ENCODE data around the gene NECTIN1.

Gene NECTIN1

GRCh38 chr11:119635776-119636175 is 93.2 kb downstream of the NECTIN1 start:
- no peak for DNase-seq

GRCh38 chr11:119635041-119635740 is 93.8 kb downstream of the NECTIN1 start:
- no peak for DNase-seq

- no peak for DNase-seq
These were observed 94.7 kb downstream of the NECTIN1 start for GRCh38 chr11:119634301-119634700.

- no peak for DNase-seq
These were observed 99.0 kb downstream of the NECTIN1 start for GRCh38 chr11:119629834-119630624.

- DNase-seq: no peak
These were observed 99.9 kb downstream of the NECTIN1 start for GRCh38 chr11:119629085-119629484.

- DNase-seq: no peak
These were observed 101.7 kb downstream of the NECTIN1 start for GRCh38 chr11:119627286-119627685.

- no peak for DNase-seq
These were observed 102.1 kb downstream of the NECTIN1 start for GRCh38 chr11:119626871-119627270.

GRCh38 chr11:119626197-119626841 is 102.7 kb downstream of the NECTIN1 start:
- no peak for DNase-seq

- no peak for DNase-seq
These were observed 103.6 kb downstream of the NECTIN1 start for GRCh38 chr11:119625206-119625978.

- no peak for DNase-seq
These were observed 104.4 kb downstream of the NECTIN1 start for GRCh38 chr11:119624629-119625028.

GRCh38 chr11:119624102-119624615 is 104.8 kb downstream of the NECTIN1 start:
- no peak for DNase-seq

- DNase-seq: no peak
These were observed 105.3 kb downstream of the NECTIN1 start for GRCh38 chr11:119623682-119624081.

- DNase-seq: no peak
These were observed 106.4 kb downstream of the NECTIN1 start for GRCh38 chr11:119622454-119623143.

GRCh38 chr11:119619665-119620064 is 109.3 kb downstream of the NECTIN1 start:
- DNase-seq: no peak

- DNase-seq: no peak
These were observed 110.6 kb downstream of the NECTIN1 start for GRCh38 chr11:119618208-119618909.

- no peak for DNase-seq
These were observed 111.7 kb downstream of the NECTIN1 start for GRCh38 chr11:119617340-119617713.

- no peak for DNase-seq
These were observed 112.2 kb downstream of the NECTIN1 start for GRCh38 chr11:119616586-119617339.

- no peak for DNase-seq
These were observed 113.2 kb downstream of the NECTIN1 start for GRCh38 chr11:119615882-119616196.

- DNase-seq: no peak
These were observed 113.8 kb downstream of the NECTIN1 start for GRCh38 chr11:119615003-119615881.

Data from SIG-M5 (cell line).